Right lung (tissue), 10 donors: Measurements from ENCODE around the gene TMEM150B. TPM values are rescaled to one million over a fixed set of nuclear protein-coding genes. Genes with fewer than 3 reads are reported as not detected.
A peak's percentile ranks its signal among the peaks of the same experiment; 100 is the strongest.

Experiments
- DNase-seq, 2 donors: peaks; one replicate each; pipeline ENCODE4 v3.0.0-alpha.2; 2013
- long read RNA-seq, 8 donors: transcript quantifications; one replicate each; lab custom pipeline, GENCODE V29; 2026
- polyA plus RNA-seq, 5 donors: library from polyadenylated mRNA; unstranded; fragments of 120-200 nt; gene quantifications; one replicate each; pipeline versions ENCODE4 v1.2.1 to v1.2.3, GENCODE V29; 2013; ENCODE audit warnings: inconsistent platforms in 1 of 5, low replicate concordance in 1 of 5; ENCODE audit not compliant: insufficient read length in 5 of 5, insufficient read depth in 1 of 5

The TMEM150B gene
- under 1 TPM; 0.56 to 0.83 (median 0.64) TPM for polyA plus RNA-seq
- long read RNA-seq, donor 1: 0 reads
- long read RNA-seq, donor 2: 0 reads
- long read RNA-seq, donor 3: 0 reads
- long read RNA-seq, donor 4: 0 reads
- long read RNA-seq, donor 5: 0 reads
- long read RNA-seq, donor 6: 0 reads
- long read RNA-seq, donor 7: 0 reads
- long read RNA-seq, donor 8: 0 reads

- no peak for DNase-seq
Measured at GRCh38 chr19:55325172-55325571, at the start of gene TMEM150B. TMEM150B (minus strand) TSS chr19:55325341; CDS start chr19:55321036, 4,305 bp downstream.

- DNase-seq: peak in 1 of 2 donors; percentile 51
Measured at GRCh38 chr19:55373993-55374757, 49.0 kb upstream of the TMEM150B start.

GRCh38 chr19:55373306-55373992 is 48.3 kb upstream of the TMEM150B start:
- DNase-seq: no peak

GRCh38 chr19:55372316-55373081 is 47.4 kb upstream of the TMEM150B start:
- no peak for DNase-seq

- no peak for DNase-seq
Measured at GRCh38 chr19:55370305-55370988, 45.3 kb upstream of the TMEM150B start, which contains the start of gene IL11. IL11 (minus strand) TSS chr19:55370463; CDS start chr19:55370310, 153 bp downstream.

- no peak for DNase-seq
Measured at GRCh38 chr19:55369653-55370304, 44.6 kb upstream of the TMEM150B start.

GRCh38 chr19:55368701-55369563 is 43.8 kb upstream of the TMEM150B start:
- DNase-seq: no peak

GRCh38 chr19:55368106-55368505 is 43.0 kb upstream of the TMEM150B start:
- no peak for DNase-seq

- DNase-seq: no peak
Measured at GRCh38 chr19:55366790-55367189, 41.6 kb upstream of the TMEM150B start.

- no peak for DNase-seq
Measured at GRCh38 chr19:55365964-55366363, 40.8 kb upstream of the TMEM150B start.

- DNase-seq: no peak
Measured at GRCh38 chr19:55365245-55365644, 40.1 kb upstream of the TMEM150B start.

GRCh38 chr19:55362990-55363716 is 38.0 kb upstream of the TMEM150B start, which contains the start of gene GARIN5B:
GARIN5B (minus strand) TSS chr19:55363260; CDS start chr19:55363066, 194 bp downstream.
- no peak for DNase-seq

- DNase-seq: no peak
Measured at GRCh38 chr19:55362174-55362989, 37.2 kb upstream of the TMEM150B start.

- no peak for DNase-seq
Measured at GRCh38 chr19:55360902-55361301, 35.8 kb upstream of the TMEM150B start.

GRCh38 chr19:55358943-55359908 is 34.1 kb upstream of the TMEM150B start:
- no peak for DNase-seq

- DNase-seq: no peak
Measured at GRCh38 chr19:55358493-55358892, 33.4 kb upstream of the TMEM150B start.
